H9 (cell line): ENCODE results near the gene CDK5. TPM values are rescaled to one million over a fixed set of nuclear protein-coding genes. Genes with fewer than 3 reads are reported as not detected.

Experiments used
- DNase-seq: peaks from one replicate; pipeline ENCODE4 v3.0.0-alpha.2; 2017
- H2AFZ ChIP-seq: one replicate; pipeline ENCODE4 v1.6.1; 2013; ENCODE audit warnings: mild to moderate bottlenecking, low read length, control low read depth, moderate library complexity
- H2AK5ac ChIP-seq: 2 replicates; pipeline ENCODE4 v1.6.1; 2013; ENCODE audit warnings: low read length, control low read depth, mixed read lengths; ENCODE audit not compliant: insufficient read length
- H2BK120ac ChIP-seq: one replicate; pipeline ENCODE4 v1.6.1; 2013; ENCODE audit warnings: low read depth, mild to moderate bottlenecking, low read length, control low read depth, inconsistent platforms; ENCODE audit not compliant: poor library complexity, severe bottlenecking
- H2BK12ac ChIP-seq: 2 replicates; pipeline ENCODE4 v1.6.1; 2013; ENCODE audit warnings: low read length, control low read depth, mixed read lengths, low read depth; ENCODE audit not compliant: insufficient read length
- H2BK15ac ChIP-seq: 2 replicates; pipeline ENCODE4 v1.6.1; 2013; ENCODE audit warnings: low read depth, low read length, control low read depth
- H2BK20ac ChIP-seq: one replicate; pipeline ENCODE4 v1.6.1; 2013; ENCODE audit warnings: low read depth, mild to moderate bottlenecking, low read length, control low read depth, inconsistent platforms; ENCODE audit not compliant: poor library complexity, severe bottlenecking
- H2BK5ac ChIP-seq: 2 replicates; pipeline ENCODE4 v1.6.1; 2013; ENCODE audit warnings: low read length, control low read depth, mixed read lengths; ENCODE audit not compliant: insufficient read length
- H3K14ac ChIP-seq: 2 replicates; pipeline ENCODE4 v1.6.1; 2013; ENCODE audit warnings: low read length, control low read depth; ENCODE audit not compliant: insufficient read depth
- H3K18ac ChIP-seq: 2 replicates; pipeline ENCODE4 v1.6.1; 2013; ENCODE audit warnings: low read depth, mild to moderate bottlenecking, mixed read lengths, low read length, control low read depth; ENCODE audit not compliant: insufficient read length
- H3K23ac ChIP-seq: 2 replicates; pipeline ENCODE4 v1.6.1; 2013; ENCODE audit warnings: low read length, control low read depth, mixed read lengths, low read depth; ENCODE audit not compliant: insufficient read length
- H3K23me2 ChIP-seq: 2 replicates; pipeline ENCODE4 v1.6.1; 2013; ENCODE audit warnings: low read depth, mild to moderate bottlenecking, mixed read lengths, low read length, control low read depth; ENCODE audit not compliant: insufficient read length, poor library complexity, severe bottlenecking
- H3K27ac ChIP-seq: 2 replicates; pipeline ENCODE4 v1.5.1; 2013; ENCODE audit warnings: low read length, control low read depth, mixed read lengths, low read depth; ENCODE audit not compliant: insufficient read length
- H3K27me3 ChIP-seq: 2 replicates; pipeline ENCODE4 v1.6.1; 2013; ENCODE audit warnings: low read length, control low read depth, inconsistent platforms; ENCODE audit not compliant: insufficient read depth
- H3K4ac ChIP-seq: 2 replicates; pipeline ENCODE4 v1.6.1; 2013; ENCODE audit warnings: low read depth, mild to moderate bottlenecking, control low read depth, inconsistent platforms, low read length, moderate library complexity
- H3K4me1 ChIP-seq: 2 replicates; pipeline ENCODE4 v1.6.1; 2013; ENCODE audit warnings: low read length, control low read depth, inconsistent platforms; ENCODE audit not compliant: insufficient read depth
- H3K4me2 ChIP-seq: 2 replicates; pipeline ENCODE4 v1.6.1; 2013; ENCODE audit warnings: low read length, control low read depth, mixed read lengths; ENCODE audit not compliant: insufficient read length, insufficient read depth
- H3K56ac ChIP-seq: 2 replicates; pipeline ENCODE4 v1.6.1; 2013; ENCODE audit warnings: low read depth, mild to moderate bottlenecking, mixed read lengths, low read length, control low read depth; ENCODE audit not compliant: insufficient read length
- H3K79me1 ChIP-seq: 2 replicates; pipeline ENCODE4 v1.6.1; 2013; ENCODE audit warnings: low read depth, mild to moderate bottlenecking, moderate library complexity, low read length, control low read depth, inconsistent platforms; ENCODE audit not compliant: insufficient read depth, poor library complexity, severe bottlenecking
- H3K79me2 ChIP-seq: 2 replicates; pipeline ENCODE4 v1.6.1; 2013; ENCODE audit warnings: low read length, control low read depth, inconsistent platforms; ENCODE audit not compliant: insufficient read depth
- H3K9ac ChIP-seq: 2 replicates; pipeline ENCODE4 v1.6.1; 2013; ENCODE audit warnings: low read length, control low read depth, mixed read lengths; ENCODE audit not compliant: insufficient read length; ENCODE audit errors: extremely low read depth
- H3K9me3 ChIP-seq: one replicate; pipeline ENCODE4 v1.6.1; 2013; ENCODE audit warnings: low read depth, low read length, inconsistent platforms; ENCODE audit not compliant: control insufficient read depth
- H3T11ph ChIP-seq: one replicate; pipeline ENCODE4 v1.6.1; 2013; ENCODE audit warnings: mild to moderate bottlenecking, low read length, control low read depth, inconsistent platforms
- H4K20me1 ChIP-seq: one replicate; pipeline ENCODE4 v1.6.1; 2013; ENCODE audit not compliant: control insufficient read depth, insufficient read length, insufficient read depth
- H4K5ac ChIP-seq: 2 replicates; pipeline ENCODE4 v1.6.1; 2013; ENCODE audit warnings: low read depth, mild to moderate bottlenecking, mixed read lengths, low read length, control low read depth; ENCODE audit not compliant: insufficient read length
- H4K8ac ChIP-seq: replicated peaks from 2 replicates; pipeline ENCODE4 v1.6.1; 2013; ENCODE audit warnings: low read length, control low read depth, mixed read lengths, low read depth; ENCODE audit not compliant: insufficient read length
- H4K91ac ChIP-seq: 2 replicates; pipeline ENCODE4 v1.6.1; 2013; ENCODE audit warnings: low read depth, mild to moderate bottlenecking, moderate library complexity, mixed read lengths, low read length, control low read depth; ENCODE audit not compliant: insufficient read length
- H3K27ac Mint-ChIP-seq, 3 experiments: 2 replicates in 2 of 3; 3 replicates in 1 of 3; pipeline ENCODE4 v1.8.0; 2020 to 2021; ENCODE audit warnings: mixed read lengths in 3 of 3, mild to moderate bottlenecking in 1 of 3, moderate library complexity in 1 of 3
- H3K27me3 Mint-ChIP-seq: 2 replicates; pipeline ENCODE4 v1.8.0; 2021; ENCODE audit warnings: low read depth, mild to moderate bottlenecking, moderate library complexity, mixed read lengths
- H3K36me3 Mint-ChIP-seq, 3 experiments: 2 replicates in 2 of 3; 3 replicates in 1 of 3; pipeline ENCODE4 v1.8.0; 2020 to 2021; ENCODE audit warnings: low read depth in 3 of 3, mixed read lengths in 3 of 3; ENCODE audit not compliant: insufficient read depth in 1 of 3
- H3K4me1 Mint-ChIP-seq, 2 experiments: 2 replicates each; pipeline ENCODE4 v1.8.0; 2020; ENCODE audit warnings: mixed read lengths in 2 of 2
- H3K4me3 Mint-ChIP-seq, 2 experiments: 2 replicates in 1 of 2; 3 replicates in 1 of 2; pipeline ENCODE4 v1.8.0; 2020 to 2021; ENCODE audit warnings: mild to moderate bottlenecking in 2 of 2, mixed read lengths in 2 of 2, moderate library complexity in 1 of 2
- H3K9me3 Mint-ChIP-seq, 2 experiments: 2 replicates in 1 of 2; 3 replicates in 1 of 2; pipeline ENCODE4 v1.8.0; 2020; ENCODE audit warnings: mild to moderate bottlenecking in 2 of 2, mixed read lengths in 2 of 2, moderate library complexity in 1 of 2
- WGBS: extraction: QIAGEN DNeasy Blood & Tissue Kit; methylation state at CpG from one replicate; pipeline ENCODE4 v1.1.7; 2013; ENCODE audit warnings: missing lambda C conversion rate, low lambda C conversion rate, mixed read lengths; ENCODE audit not compliant: insufficient read length; ENCODE audit errors: extremely low coverage; 5-methylcytosine and 5-hydroxymethylcytosine counted together
- total RNA-seq: library from RNA; stranded (reverse); gene quantifications from 2 replicates; pipeline ENCODE4 v1.2.1, GENCODE V29; 2021
- TF ChIP-seq, protein P1 (sequence below): fragments of 200-600 bp; sonication (generic); conservative IDR thresholded peaks from 3 replicates; pipeline ENCODE4 v1.8.0; 2021; ENCODE audit warnings: antibody characterized with exemption, mild to moderate bottlenecking

CDK5 gene
- total RNA-seq, 1 experiment from 2014 or later, result 19.9 TPM

DNA sequence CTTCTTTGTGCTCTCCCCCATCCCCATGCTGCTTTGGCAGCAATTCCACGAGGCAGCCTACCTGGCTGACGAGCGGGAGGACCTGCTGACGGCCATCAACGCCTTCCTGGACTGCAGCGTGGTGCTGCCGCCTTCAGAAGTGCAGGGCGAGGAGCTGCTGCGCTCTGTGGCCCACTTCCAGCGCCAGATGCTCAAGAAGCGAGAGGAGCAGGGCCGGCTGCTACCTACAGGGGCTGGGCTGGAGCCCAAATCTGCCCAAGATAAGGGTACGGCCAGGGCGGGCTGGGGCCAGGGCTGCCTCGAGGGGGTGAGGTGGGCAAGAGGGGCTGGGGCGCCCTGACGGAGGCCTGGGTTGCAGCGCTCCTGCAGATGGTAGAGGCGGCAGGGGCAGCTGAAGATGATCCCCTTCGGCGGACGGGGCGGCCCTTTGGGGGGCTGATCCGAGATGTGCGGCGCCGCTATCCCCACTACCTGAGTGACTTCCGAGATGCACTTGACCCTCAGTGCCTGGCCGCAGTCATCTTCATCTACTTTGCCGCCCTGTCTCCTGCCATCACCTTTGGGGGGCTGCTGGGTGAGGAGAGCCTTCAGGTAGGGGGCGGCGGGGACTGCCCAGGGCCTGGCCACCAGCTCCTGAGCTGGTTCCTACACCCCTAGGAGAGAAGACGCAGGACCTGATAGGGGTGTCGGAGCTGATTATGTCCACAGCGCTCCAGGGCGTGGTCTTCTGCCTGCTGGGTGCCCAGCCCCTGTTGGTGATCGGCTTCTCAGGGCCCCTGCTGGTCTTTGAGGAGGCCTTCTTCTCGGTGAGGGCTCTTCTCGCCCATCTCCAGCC, 13.6 kb upstream of the CDK5 start:
- Histone ChIP-seq H2BK12ac (no peak overlapping the region), H3K23ac (no peak overlapping the region), H3K79me1 (no peaks in the 10 kb centered on the region), H3K4ac (no peak overlapping the region), H2BK5ac (no peak overlapping the region), H3K4me2 (no peak overlapping the region), H3K18ac (no peak overlapping the region), H4K5ac (no peak overlapping the region), H4K91ac (no peak overlapping the region), H3K27ac (no peak overlapping the region), H2BK20ac (no peak overlapping the region), H3K27me3 (no peaks in the 10 kb centered on the region), H4K20me1 (no peaks in the 10 kb centered on the region), H3K79me2 (no peaks in the 10 kb centered on the region), H3K9ac (no peak overlapping the region), H2AFZ (no peak overlapping the region), H3T11ph (no peak overlapping the region), H2AK5ac (no peak overlapping the region), H3K56ac (no peak overlapping the region), H4K8ac (no peak overlapping the region), H2BK15ac (no peak overlapping the region), H3K23me2 (no peaks in the 10 kb centered on the region), H3K4me1 (no peaks in the 10 kb centered on the region; the same call in 1 of the 2 replicates), H3K9me3 (no peaks in the 10 kb centered on the region), H3K14ac (no peak overlapping the region; the same call in 1 of the 2 replicates), H2BK120ac (no peak overlapping the region)
- DNase-seq, result no peak
- H3K27me3 Mint-ChIP-seq, result peaks cover 1% of the 10 kb centered on the region; the same call in 1 of the 2 replicates
- peaks cover 44 to 77% (median 72%) of the 10 kb centered on the region in 3 experiments; a peak in 6 of 7 replicates for H3K36me3 Mint-ChIP-seq
- H3K4me3 Mint-ChIP-seq, result no peak overlapping the region
- no peaks in the 10 kb centered on the region; a peak in 1 of 5 replicates for H3K9me3 Mint-ChIP-seq
- H3K4me1 Mint-ChIP-seq, result peaks cover 18 to 20% of the 10 kb centered on the region in 2 experiments
- no peak overlapping the region for H3K27ac Mint-ChIP-seq
- TF ChIP-seq, protein P1, sequence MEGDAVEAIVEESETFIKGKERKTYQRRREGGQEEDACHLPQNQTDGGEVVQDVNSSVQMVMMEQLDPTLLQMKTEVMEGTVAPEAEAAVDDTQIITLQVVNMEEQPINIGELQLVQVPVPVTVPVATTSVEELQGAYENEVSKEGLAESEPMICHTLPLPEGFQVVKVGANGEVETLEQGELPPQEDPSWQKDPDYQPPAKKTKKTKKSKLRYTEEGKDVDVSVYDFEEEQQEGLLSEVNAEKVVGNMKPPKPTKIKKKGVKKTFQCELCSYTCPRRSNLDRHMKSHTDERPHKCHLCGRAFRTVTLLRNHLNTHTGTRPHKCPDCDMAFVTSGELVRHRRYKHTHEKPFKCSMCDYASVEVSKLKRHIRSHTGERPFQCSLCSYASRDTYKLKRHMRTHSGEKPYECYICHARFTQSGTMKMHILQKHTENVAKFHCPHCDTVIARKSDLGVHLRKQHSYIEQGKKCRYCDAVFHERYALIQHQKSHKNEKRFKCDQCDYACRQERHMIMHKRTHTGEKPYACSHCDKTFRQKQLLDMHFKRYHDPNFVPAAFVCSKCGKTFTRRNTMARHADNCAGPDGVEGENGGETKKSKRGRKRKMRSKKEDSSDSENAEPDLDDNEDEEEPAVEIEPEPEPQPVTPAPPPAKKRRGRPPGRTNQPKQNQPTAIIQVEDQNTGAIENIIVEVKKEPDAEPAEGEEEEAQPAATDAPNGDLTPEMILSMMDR, result no peak
- no CpG with 5 or more reads among the region's 39 CpGs for WGBS
